ENCODE measurements around the gene KDM6A.
"Not testable (repeated sequence)": the region's sequence is repeated elsewhere in the genome, so short reads cannot be mapped to it uniquely, and the experiment has no call there.

The KDM6A gene

DNA sequence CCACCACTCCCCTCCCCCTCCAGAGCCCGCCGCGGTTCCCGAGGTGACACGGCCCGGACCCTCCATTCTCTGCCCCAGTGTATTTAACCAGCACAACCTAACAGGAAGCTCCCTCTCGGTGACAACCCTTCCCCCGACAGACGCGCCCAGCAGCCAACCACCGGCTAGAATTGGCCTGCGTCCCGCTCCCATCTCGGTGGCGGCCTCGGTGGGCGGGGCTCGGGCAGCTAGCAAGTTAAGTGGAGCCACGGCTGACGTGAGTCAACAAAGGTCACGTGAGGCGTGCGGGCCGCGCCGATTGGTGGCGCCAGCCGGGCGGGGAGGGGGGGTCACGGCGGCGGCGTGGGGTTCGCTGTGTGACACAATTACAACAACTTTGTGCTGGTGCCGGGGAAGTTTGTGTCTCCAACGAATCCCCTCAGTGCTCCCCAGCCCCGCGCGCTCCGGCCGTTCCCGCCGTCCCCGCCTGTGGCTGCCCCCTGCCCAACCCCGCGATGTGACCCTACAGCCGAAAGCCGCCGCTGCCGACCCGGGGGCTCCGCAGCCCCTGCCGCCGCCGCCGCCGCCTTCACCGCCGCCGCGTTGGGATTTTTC is at the start of gene KDM6A:
Gene KDM6A, plus strand, starts transcription at position 368 of the 594 bp plus-strand sequence. CDS start 364 bp downstream, outside the sequence.
- DNase-seq = peak; percentile 93

DNA sequence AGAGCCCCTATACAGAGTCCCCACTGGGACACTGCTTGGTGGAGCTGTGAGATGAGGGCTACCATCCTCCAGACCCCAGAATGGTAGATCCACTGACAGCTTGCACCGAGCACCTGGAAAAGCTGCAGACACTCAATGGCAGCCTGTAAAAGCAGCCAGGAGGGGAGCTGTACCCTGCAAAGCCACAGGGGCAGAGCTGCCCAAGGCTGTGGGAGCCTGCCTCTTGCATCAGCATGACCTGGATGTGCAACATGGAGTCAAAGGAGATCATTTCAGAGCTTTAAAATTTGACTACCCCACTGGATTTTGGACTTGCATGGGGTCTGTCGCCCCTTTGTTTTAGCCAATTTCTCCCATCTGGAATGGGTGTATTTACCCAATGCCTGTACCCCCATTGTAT is 49.8 kb upstream of the KDM6A start:
- not testable (repeated sequence) for DNase-seq

DNA sequence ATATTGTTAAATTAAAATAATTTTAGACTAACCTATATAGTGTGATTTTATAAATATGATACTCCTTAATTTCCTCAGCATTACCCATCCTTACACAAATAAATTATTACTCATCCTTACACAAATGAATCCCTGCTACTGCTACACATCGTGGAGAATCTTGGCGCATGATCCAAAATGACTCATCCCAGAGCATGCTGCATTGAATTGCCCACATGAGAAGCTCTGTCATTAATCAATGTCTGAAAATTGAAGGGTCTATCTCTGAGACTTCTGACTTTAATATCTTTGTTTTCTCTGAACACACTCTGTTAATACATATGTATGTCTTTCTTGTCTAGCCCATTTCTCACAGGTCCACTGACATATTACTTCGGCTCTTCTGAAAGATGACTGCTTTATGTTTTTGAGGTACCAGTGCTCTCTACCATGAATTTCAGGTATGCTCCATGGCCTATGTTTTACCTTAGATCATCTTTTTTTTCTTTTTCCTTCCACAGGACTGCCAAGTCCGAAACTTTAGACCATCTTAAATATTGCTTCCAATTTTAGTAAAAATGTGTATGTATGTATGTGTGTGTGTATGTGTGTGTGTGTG is 44.9 kb upstream of the KDM6A start:
- DNase-seq = no peak

DNA sequence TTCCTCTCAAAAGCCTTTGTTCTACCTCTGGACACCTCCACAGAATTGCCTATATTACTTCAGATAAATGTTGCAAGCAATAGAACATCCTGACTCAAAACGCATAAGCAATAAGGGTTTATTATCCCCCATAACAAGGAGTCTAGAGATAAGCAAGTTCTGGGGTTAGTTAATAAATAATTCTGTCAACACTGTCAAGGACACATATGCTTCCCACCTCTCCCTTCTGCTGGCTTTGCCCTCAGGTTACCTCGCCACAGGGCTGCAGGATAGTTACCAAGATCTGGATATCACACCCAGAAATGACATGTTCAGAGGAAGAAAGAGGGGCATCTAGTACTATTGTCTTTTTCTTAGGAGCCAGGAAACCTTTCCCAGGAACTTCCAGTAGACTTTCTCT is 43.2 kb upstream of the KDM6A start:
- DNase-seq = no peak

DNA sequence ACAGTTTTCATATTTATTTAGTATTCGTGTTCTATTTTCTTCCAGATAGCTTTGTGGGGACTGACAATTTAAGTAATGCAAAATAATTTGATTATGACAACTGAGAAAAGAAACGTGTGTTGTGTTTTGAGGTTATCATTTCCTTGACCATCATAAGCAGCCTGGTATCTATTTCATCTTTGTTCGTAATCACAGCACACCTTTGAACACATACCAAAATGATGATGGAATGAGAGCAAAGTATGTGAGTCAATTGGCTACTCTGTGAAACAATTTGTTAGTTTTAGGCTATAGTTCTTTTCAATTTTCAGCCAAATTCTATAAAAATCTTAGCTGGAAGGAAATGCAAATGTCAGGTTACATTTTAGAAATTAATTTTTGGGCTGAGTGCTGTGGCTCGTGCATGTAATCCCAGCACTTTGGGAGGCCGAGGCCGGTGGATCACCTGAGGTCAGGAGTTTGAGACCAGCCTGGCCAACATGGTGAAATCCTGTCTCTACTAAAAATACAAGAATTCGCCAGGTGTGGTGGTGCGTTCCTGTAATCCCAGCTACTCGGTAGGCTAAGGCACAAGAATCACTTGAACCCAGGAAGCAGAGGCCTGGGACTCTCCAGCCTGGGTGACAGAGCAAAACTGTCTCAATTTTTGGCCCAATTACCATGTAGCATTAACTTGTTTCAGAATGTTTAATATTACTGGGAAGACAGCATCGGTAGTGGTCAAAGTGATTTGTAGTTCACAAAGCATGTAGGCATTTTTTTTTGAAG is 30.3 kb upstream of the KDM6A start:
- DNase-seq = no peak

DNA sequence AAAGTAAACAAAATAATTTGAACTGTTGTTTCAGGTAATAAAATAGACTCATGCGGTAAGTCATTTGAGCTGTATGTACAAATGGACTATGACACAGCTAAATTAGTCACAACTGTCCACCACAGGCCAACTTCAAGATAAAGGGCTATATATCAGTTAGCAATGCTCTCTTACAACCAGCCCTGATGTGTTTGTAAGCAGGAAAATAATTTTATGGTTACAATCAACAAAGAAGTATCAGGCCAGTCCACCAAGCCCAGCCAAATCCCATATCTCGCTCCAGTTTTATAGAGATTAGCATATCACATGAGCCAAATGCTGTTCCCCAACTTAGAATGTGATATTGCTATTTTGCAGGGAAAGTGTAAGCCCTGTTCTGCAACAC is 29.7 kb upstream of the KDM6A start:
- no peak for DNase-seq

DNA sequence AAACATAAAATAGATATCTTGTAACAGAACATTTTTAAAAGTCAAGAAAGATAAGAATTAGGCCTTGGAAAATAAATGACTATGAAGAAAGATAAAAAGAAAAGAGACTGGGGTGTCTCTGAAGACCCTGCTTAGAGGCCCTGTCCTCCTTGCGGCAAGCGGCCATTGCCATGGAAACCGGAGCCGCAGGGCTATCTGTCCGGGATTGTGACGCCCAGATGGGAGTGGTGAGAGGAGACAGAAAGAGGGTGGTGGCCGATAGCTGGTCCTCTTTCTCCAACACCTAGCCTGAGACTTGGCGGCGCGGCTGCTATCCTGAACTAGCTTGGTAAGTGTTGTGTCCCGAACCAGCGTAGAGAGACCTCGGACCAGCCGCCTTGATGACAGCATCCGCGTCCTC is 29.2 kb upstream of the KDM6A start, which contains the start of gene DUSP21:
Gene DUSP21, plus strand, starts transcription at position 269 of the 400 bp plus-strand sequence. Its CDS starts 112 bp downstream, at position 381.
- DNase-seq = no peak

DNA sequence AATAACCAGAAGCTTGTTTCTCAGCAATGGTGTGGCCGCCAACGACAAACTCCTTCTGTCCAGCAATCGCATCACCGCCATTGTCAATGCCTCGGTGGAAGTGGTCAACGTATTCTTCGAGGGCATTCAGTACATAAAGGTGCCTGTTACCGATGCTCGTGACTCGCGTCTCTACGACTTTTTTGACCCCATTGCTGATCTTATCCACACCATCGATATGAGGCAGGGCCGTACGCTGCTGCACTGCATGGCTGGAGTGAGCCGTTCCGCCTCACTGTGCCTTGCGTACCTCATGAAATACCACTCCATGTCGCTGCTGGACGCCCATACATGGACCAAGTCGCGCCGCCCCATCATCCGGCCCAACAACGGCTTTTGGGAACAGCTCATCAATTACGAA is 28.8 kb upstream of the KDM6A start:
- no peak for DNase-seq

DNA sequence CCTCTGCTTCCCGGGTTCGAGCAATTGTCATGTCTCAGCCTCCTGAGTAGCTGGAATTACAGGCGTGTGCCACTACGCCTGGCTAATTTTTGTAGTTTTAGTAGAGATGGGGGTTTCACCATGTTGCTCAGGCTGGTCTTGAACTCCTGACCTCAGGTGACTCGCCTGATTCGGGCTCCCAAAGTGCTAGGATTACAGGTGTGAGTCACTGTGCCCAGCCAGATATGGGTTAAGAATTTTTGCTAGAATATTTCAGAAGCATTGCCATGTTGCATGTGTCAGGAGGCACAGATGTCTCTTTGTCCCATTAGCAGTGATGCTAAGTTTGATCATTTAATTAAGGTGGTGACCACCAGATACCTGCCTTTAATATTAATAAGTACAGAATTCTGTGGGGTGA is 22.1 kb upstream of the KDM6A start:
- not testable (repeated sequence) for DNase-seq

DNA sequence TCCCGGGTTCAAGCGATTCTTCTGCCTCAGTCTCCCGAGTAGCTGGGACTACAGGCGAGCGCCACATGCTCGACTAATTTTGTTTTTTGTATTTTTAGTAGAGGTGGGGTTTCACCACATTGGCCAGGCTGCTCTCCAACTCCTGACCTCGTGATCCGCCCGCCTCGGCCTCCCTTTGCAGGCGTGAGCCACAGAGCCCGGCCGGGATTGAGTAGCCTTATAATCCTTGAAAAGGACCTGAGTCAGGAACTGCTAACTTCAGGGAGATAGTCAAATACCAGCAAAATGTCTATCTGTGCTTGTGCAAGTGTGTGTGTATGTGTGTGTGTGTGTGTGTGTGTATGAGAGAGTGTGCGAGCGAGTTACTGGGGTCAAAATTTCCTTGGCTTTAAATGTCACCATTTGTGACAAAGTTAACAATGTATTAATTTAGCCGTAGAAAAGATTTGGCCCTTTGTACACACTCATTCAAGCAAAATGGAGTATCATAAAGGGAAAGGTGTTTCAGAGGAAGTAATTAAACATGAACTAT is 1.8 kb upstream of the KDM6A start:
- DNase-seq = no peak

DNA sequence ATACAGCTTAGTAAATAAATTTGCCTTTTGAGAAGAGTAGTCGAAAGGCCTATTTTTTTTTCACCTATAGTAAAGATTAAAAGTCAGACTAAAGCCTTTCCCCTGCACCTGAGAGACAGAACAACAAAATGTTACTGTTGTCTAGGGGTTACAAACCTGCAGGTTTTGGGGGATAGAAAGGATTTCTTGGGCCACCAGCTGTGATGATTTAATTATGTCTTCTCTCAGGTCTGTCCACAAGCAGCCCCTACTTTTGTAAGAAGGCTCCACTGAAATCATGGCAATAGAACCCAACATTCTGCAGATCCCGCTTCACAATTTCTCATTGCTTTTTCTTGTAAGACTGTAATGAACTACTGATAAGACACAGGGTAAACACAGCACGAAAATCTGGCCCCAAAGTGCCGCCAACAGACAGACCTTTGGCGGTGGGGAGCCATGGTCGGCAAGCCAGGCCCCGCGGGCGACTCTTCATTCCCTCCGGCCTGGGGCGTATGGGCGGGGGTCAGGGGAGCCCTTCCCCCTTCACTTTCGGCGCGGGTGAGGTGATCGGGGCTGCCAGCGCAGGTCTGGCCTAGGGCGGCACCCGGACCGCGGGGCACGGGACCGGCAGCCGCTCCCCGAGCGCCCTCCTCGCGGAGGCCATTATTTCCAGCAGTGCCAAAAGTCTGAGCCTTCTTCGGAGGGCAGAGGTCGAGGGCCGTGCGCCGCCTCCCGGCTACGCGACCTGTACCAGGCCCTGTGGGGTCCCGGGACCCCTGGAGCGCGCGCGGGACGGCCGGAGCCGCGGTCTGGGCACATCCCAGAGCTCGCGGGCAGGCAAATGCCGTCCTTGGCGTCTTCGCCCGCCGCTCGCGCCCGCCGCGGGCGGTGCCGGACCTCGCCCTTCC is 812 bp upstream of the KDM6A start:
- peak; percentile 65 for DNase-seq

DNA sequence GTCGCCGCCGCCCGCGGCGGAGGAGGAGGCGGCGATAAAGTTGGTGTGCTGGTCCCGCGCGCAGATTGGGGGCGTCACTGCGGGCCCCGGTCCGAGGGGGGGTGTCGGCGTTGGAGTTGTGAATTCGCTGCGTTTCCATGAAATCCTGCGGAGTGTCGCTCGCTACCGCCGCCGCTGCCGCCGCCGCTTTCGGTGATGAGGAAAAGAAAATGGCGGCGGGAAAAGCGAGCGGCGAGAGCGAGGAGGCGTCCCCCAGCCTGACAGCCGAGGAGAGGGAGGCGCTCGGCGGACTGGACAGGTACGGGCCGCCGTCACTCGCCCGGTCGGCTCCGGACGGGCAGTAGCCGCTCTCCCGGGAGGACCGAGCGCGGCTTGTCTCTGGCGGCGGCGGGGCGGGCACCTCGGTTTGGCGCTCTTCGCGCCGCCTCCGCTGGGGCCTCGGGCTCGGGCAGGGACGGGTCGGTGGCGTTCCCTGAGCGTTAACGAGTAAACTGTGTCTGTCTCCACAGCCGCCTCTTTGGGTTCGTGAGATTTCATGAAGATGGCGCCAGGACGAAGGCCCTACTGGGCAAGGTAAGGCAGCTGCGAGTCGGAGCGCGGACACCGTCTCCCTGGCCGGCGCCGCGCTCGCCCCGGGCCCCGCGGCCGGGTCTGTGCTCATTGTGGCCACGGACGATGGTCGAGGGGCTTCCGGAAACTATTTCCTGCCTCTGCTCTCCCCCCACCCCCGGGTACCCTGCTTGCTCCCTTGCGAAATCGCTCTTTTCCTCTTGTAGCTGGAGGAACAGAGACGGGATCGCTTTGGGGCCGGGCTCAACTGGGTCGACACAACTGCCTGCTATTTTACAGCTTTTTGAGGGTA is 658 bp downstream of the KDM6A start:
- DNase-seq = peak; percentile 67

DNA sequence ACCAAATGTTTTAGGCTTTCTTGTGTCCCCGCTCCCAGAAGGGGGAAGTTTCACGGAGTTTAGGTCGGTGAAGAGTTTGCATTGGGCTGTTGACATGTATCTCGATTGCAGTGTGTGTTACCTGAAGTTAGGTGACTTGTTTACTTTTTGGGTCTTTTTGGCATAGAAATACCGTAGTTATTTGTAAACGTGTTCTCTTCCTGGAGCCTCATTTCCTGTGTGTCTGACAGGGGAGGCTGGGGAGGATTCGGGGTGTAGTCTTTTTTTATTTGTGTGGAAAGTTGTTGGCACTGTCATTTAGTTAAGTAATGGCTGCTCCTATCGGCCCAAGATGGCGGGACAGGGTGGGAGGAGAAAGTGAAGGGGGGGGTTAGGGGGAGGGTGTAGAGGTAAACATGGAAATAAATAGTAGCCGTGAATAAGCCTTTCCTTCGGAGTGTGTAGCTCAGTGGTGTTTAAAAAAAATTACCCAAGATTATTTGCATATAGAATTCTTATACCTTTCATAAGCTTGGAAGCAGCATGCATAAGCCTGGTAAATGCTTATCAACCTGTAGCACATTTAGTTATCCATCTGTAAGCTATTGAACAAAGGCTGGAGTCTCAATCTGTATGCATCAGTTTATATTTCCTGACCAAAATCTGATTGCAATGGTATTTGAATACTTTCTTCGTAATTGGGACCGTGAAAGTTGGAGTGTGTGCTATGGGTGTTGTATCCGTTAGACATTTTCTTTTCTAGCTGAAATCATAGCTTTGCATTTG is 1.6 kb downstream of the KDM6A start:
- no peak for DNase-seq

DNA sequence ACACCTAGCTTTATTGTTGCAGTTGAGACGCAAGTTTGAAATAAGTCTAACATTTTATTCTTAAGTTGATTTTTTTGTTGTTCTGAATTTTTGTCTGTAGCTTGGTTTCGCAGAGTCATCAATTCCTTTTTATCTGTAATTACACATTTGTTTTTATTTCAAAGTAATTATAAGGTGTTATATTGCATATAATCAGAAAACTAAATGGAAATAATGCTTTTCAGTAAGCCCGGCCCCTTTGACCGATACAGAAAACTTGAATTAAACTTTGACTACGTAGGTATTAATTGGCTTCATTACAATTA is 2.1 kb downstream of the KDM6A start:
- no peak for DNase-seq

DNA sequence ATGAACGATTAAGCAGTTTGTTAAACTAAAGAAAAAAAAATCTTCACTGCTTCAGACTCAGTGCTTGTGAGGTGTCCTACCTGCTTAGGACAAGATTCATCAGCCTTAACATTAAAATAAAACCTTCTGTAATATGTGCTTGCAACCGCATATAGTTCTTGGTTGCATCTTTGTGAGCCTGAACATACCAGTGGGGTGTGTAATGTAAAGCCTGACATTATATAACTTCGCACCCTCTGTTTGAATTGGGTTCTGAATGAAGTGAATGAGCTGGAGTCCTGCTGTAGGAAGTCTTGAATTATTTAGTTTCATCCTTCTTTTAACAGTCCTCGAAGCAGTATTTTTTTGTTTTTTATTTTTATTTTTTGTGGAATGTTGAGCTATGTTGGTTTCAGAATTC is 3.1 kb downstream of the KDM6A start:
- no peak for DNase-seq

DNA sequence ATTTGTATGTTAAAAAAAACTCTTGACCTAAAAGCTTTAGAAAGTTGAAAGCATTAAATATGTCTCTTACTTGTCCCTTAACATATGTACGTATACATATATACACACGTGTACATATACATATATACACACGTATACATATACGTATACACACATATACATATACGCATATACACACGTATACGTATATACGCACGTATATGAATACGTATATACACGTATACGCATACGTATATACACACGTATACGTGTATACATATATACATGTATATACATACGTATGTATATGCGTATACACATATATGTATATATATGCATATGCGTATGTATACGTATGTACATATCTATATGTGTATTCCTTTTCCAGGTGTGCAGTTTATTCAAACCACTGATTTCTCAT is 3.8 kb downstream of the KDM6A start:
- DNase-seq = no peak

DNA sequence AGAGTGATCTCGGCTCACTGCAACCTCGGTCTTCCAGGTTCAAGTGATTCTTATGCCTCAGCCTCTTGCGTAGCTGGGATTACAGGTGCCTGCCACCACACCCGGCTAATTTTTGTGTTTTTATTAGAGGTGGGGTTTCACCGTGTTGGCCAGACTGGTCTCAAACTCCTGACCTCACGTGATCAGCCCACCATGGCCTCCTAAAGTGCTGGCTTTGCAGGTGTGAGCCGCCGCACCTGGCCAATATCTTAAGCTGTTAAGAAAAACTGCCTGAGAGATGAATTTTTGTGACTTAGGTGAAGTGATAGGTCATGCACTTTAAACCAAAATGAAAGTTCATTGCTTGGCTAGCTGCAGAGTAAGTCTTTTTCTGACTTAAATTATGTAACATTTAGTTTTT is 5.8 kb downstream of the KDM6A start:
- no peak for DNase-seq

DNA sequence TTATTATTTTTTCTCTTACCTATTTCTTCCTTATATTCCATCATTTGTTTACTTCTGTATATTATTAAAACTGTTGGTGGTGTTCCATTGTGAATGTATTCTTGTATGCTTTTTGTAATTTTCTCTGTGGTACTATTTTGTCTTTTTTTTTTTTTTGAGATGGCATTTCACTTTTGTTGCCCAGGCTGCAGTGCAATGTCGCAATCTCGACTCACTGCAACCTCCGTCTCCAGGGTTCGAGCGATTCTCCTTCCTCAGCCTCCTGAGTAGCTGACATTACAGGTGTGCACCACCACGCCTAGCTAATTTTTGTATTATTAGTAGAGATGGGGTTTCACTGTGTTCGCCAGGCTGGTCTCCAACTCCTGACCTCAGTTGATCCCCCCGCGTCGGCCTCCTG is 8.6 kb downstream of the KDM6A start:
- no peak for DNase-seq

DNA sequence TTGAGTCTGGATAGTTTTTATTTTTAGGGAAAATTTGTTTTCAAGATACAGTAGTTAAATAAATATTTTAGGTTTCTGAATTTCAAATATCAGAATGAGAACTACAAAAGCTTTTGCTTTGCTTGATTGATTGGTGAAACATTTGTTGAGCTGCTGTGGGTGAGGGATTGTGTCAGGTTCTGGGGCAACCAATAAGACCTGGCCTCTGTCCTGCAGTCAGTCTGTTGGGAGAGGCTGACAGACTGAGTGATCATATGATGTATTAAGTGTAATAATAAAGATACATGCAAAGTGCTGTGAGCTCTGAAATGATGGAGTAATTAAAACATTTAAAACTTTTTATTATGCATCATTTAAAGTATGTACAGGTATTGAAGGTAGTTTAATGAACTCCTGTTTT is 9.6 kb downstream of the KDM6A start:
- no peak for DNase-seq

DNA sequence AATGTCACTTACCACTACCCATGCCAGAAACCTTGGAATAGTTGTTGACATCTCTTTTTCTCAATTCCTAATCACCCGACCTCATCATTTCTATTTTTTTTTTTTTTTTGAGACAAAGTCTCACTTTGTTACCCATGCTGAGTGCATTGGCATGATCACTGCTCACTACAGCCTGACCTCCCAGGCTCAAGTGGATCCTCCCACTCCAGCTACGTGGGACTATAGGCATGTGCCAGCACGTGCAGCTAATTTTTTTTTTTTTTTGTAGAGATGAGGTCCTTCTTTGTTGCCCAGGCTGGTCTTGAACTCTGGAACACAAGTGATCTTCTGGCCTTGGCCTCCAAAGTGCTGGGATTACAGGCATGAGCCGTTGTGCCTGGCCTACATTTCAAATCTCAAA is 12.0 kb downstream of the KDM6A start:
- no peak for DNase-seq

DNA sequence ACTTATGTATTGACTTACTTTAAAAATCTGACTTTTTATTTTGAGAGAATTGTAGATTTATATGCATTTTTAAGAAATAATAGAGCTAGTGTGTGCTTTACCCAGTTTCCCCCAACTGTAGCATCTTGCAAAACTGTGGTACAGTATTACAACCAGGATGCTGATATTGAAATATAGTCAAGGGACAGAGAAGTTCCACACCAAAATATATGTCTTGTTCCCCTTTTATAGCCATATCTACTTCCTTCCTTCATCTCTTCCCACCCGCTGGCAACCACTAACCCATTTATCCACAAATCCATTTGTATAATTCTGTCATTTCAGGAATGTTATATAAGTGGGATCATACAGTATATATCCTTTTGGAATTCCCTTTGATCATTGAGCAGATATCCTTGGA is 16.8 kb downstream of the KDM6A start:
- DNase-seq = no peak

All from activated CD8-positive, alpha-beta memory T cell treated with anti-CD3 and anti-CD28 coated beads, Interleukin-2, amount 50 U/mL, for 48 hours (primary cell).